HG03159 (cell line): ENCODE data around the gene TMEM140.

Experiments used
- ATAC-seq: cut with Tn5 transposase; IDR thresholded peaks from one replicate; pipeline ENCODE4 v1.9.1; 2021; ENCODE audit warnings: mild to moderate bottlenecking, moderate library complexity; ENCODE audit not compliant: unreplicated experiment

Gene TMEM140

GRCh38 chr7:135192914-135193536, 45.2 kb downstream of the TMEM140 start:
- no peak for ATAC-seq

DNA sequence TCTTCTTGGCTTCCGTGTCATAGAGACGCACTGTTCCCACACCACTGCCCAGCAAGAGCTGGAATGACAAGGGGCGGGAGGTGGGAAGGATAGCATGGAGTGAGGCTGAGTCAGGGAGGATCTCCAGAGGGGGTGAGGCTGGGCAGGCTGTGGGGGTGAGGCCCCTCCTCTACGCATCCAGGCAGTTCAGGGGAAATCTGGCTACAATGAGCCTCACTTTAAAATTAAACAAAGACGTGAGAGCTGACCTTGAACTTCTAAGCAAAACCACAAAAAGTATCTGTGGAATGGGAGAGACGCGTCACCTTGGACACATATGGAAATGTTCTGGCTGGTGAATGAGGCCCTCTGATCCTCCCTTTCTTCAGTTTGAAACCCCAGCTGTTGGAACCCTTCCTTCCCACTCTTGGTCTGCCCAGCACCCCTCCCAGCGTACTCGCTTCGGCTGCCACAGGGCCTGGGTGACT, 45.8 kb downstream of the TMEM140 start:
- ATAC-seq = no peak

- no peak for ATAC-seq
Measured at GRCh38 chr7:135194494-135195095, 46.7 kb downstream of the TMEM140 start.

DNA sequence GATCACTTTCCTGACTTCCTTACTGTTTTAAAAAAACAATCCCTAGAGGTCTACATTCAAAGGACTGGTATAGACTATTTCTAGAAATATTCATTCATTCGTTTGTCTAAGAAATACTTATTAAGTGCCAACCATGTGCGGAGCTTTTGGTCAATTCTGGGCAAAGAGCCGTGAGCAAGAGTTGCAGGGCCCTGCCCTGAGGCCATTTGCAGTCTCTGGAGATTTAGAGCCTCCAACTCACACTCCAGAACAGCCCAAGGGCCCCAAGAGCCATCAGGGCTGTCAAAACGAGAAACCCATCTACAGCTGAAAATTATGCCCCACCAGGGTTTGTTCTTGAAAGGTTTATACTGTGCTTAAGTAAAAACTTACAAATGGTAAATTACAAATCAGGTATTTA, 47.3 kb downstream of the TMEM140 start:
- no peak for ATAC-seq

DNA sequence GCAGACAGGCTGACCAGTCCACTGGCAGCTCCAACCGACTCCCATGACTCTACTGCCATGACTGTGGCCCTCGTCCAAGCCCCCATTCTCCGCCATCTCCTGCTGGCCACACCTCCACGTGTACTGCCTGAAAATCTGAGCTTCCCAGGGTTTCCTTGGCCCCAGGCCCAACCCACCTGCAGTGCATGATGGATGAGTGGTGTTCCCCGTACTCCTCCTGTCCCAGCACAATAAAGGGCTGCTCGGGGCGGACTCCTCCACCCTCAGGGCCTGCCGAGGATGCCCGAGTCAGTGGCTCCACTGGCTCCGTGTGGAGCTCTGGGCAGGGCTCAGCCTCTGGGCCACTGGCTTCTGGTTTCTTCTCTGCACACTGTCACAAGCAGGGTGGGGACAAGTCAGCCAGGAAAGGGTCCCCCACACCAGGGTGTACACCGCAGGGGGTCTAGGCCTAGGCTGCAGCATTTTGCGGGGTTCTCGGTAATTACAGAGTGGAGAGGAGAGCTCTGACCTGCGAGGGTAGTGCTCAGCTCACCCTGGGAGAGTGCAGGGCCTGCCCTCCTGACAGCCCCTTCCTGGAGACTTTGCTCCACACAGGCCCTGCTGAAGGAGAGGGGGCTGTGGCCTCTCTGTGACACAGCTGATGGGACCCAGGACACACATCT, 48.2 kb downstream of the TMEM140 start:
- ATAC-seq = no peak

GRCh38 chr7:135197343-135197742, 49.5 kb downstream of the TMEM140 start:
- ATAC-seq = no peak

GRCh38 chr7:135197906-135198655, 50.2 kb downstream of the TMEM140 start:
- no peak for ATAC-seq

DNA sequence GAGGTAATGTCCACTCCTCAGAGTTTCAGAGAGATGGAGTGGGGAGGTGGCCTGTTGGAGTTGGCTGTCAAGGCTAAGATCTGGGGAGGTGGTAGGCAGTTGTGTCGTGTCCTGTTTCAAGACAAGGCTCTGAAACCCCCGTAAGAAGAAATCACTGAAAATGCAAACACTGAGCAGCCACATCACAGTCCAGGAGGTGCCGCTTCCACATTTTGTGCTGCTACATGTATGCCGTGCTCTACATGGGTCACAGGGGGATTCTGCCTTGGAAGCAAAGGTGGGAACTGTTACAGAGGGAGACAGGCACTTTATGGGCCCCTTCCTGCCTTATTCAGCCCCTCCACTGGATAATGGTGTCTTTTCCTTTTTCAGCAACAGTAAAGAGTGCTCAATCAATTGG, 51.6 kb downstream of the TMEM140 start:
- no peak for ATAC-seq

DNA sequence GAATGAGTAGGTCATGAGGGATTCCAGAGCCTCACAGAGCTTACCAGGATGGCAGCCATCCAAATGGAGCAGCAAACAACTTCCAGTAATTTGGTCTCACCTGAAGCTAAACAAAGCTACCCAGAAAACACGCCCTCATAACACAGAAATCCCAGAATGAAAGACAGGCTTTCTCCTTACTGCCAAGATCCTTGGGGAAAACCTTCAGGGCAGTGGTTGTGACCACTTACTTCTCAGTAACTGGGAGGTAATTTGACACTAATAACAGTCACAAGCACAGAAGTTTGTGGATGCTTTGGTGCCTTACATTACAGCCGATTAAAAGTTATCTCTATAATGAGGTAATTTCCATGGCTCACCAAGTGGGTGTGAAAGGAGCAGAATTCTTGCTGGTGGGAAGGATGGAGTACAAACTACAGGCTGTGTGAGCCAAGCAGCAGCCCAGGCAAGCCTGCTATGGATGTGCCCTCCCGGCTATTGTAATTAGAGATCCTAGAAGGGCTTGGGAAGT, 53.0 kb downstream of the TMEM140 start:
- ATAC-seq = no peak

DNA sequence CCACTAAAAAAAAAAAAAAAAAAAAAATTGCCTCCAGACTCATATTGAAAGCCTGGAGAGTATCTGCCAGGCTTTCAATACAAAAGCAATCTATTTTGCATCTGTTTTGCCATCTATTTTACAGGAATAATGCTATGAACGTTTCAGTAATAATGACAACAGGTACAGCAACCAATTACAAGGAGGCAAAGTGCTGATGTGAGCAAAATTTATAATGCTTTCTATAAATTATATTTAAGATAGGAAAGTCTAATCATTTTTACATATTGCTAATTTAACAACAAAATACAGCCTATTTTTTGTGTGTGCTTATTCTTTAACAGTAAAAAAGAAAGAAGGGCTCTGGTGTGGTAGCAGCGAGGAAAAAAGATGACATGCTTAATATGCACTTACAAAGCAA, 53.5 kb downstream of the TMEM140 start:
- ATAC-seq = no peak

DNA sequence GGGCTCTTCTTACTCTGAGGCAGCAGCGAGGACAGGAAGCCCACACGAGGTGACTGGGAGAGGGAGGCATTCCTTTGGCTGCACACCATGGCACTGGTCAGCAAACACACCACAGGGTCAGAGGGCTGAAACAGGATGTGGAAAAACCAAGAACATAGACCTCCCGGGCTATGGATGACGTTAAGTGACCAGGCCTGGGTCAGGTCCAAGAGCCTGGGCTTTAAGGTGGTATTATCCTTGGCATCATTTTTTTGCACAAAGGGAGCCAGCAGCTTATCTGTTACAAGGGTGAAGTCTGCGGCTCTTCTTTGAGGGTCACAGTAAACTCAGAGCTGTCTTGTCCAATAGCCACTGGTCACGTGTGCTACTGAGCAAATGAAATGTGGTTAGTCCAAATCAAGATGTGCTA, 56.5 kb downstream of the TMEM140 start:
- no peak for ATAC-seq

GRCh38 chr7:135204876-135205275, 57.0 kb downstream of the TMEM140 start:
- ATAC-seq = no peak

- ATAC-seq = no peak
Measured at GRCh38 chr7:135205850-135206249, 58.0 kb downstream of the TMEM140 start.

DNA sequence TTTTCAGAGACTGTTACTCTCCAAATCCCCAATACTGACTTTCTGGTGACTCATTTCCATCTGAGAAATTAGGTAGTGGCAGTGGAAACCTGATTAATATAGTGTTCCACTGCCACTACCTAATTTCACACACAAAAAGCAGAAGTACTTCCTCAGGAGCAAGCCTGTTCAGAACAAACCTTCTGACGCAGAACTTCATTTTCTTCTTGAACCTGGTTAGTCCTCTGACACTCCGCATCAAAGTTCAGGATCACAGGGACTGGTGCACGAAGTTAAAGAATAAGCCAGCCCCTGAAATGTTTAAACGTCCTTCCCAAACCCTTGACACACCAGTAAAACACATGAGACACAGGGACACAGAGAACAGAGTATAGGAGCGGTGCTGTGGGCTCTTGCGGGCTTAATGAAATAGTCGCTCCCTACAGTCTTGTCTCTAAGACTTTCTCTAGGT, 59.1 kb downstream of the TMEM140 start:
- ATAC-seq = peak; percentile 27

DNA sequence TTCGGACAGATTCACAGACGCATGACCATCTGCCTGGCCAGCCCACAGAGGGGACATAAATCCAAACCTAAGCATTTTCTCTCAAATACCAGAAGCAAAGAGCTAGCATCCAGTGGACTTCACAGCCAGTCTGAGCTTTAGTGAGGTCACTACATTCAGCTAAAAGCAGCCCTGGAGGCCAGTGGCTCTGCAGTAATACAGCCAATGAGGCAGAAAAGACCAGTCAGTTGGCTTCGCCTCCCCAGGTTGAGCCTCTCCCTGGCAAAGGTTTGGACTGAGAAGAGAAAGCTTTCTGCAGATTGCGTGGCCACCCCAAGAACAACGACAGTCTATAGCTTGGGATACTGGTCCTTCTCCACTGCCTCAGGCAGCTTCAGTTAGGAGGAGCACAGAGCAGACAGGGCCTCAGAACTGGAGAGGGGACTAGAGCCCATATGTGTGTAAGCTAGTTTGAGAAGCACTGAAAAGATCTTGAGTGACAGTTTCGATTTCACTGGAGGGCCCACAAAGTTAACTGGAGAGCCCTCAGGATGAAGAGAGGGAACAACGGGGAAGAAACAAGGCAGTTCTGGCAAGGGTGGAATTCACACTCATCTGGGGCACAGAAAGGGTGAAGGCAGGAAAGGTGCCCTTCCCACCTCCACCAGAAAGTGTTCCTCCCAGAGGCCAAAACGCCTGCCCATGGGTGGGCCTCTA, 59.7 kb downstream of the TMEM140 start:
- ATAC-seq = no peak

DNA sequence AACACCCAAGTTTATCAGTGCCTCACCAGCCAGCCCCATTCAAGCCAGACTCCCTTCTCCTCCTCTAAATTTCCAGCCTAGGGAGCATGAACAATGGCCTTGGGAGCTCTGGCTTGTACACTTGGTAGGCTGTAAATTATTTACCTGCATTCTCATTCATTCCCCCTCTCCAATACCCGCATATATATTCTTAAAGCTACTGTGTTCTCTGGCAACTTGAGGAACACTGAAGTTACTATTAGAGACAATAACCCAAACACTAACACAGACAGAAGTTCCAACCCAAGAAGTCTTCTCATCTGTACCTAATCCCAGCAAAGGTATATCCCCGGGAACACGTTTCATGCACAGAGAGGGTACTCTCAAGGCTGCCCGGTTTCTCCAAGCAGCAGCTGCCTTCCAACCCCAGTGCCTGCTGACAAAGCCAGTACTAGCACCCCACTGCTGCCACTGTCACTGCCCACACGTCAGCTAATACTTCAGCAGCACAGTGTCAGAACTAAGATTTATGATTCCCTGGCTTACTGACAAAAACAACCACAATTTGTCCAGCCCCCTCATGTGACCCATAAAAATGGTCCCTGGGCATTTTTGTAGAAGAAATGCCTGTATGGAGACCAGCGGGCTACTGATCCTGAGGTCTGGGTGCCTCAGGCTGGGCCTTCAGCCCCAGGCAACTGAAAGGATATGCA, 60.4 kb downstream of the TMEM140 start:
- ATAC-seq = no peak

- ATAC-seq = no peak
Measured at GRCh38 chr7:135209225-135209834, 61.5 kb downstream of the TMEM140 start.

GRCh38 chr7:135210888-135211178, 63.0 kb downstream of the TMEM140 start:
- no peak for ATAC-seq

- ATAC-seq = peak; percentile 79
Measured at GRCh38 chr7:135211179-135211945, 63.5 kb downstream of the TMEM140 start, which contains the start of gene WDR91. Gene WDR91 (minus strand): TSS chr7:135211526. CDS start chr7:135211502, 24 bp downstream.
